SK-N-MC (cell line): ENCODE measurements around the gene ALPL.

ENCODE experiments used
- DNase-seq: peaks from one replicate; pipeline ENCODE4 v3.0.0-alpha.2; 2011; ENCODE audit warnings: low read depth, low spot score
- H3K27ac ChIP-seq: fragments of 200-600 bp; sonication (generic); 2 replicates; pipeline ENCODE4 v1.5.1; 2016; ENCODE audit warnings: mixed run types
- H3K36me3 ChIP-seq: fragments of 200-600 bp; sonication (generic); 2 replicates; pipeline ENCODE4 v1.6.1; 2017; ENCODE audit warnings: antibody characterized with exemption, low read length, mixed read lengths; ENCODE audit not compliant: insufficient read depth
- H3K4me3 ChIP-seq: fragments of 200-600 bp; sonication (generic); 2 replicates; pipeline ENCODE4 v1.5.1; 2016
- H3K9ac ChIP-seq: fragments of 200-600 bp; sonication (generic); 2 replicates; pipeline ENCODE4 v1.8.0; 2017; ENCODE audit warnings: mixed run types, mixed read lengths; ENCODE audit not compliant: insufficient read length
- H3K9me3 ChIP-seq: fragments of 200-600 bp; sonication (generic); 2 replicates; pipeline ENCODE4 v1.6.1; 2017; ENCODE audit warnings: low read depth, mild to moderate bottlenecking, antibody characterized with exemption, low read length, moderate library complexity, mixed read lengths
- EZH2 ChIP-seq: fragments of 200-600 bp; sonication (generic); IDR thresholded peaks from one replicate; pipeline ENCODE4 v1.6.1; 2017; ENCODE audit warnings: antibody characterized with exemption
- FOXP2 ChIP-seq: optimal IDR thresholded peaks from 2 replicates; pipeline ENCODE3; 2011; ENCODE audit warnings: mild to moderate bottlenecking, moderate library complexity; ENCODE audit not compliant: insufficient read depth; ENCODE audit errors: extremely low read length, control extremely low read depth
- POLR2AphosphoS5 ChIP-seq: IDR thresholded peaks from 2 replicates; pipeline ENCODE4 v1.6.1; 2012; ENCODE audit warnings: mild to moderate bottlenecking, low read depth, low read length, borderline replicate concordance

The ALPL gene

GRCh38 chr1:21577324-21577723 is 68.1 kb downstream of the ALPL start:
- no peaks in the 10 kb centered on the region for H3K9me3 ChIP-seq
- H3K36me3 ChIP-seq = no peaks in the 10 kb centered on the region
- no peak overlapping the region for H3K27ac ChIP-seq
- H3K9ac ChIP-seq = no peak overlapping the region
- TF ChIP-seq EZH2 = no peak
- no peak overlapping the region for H3K4me3 ChIP-seq
- DNase-seq = no peak

GRCh38 chr1:21577933-21578332 is 68.7 kb downstream of the ALPL start:
- Histone ChIP-seq H3K9me3 (no peaks in the 10 kb centered on the region), H3K36me3 (no peaks in the 10 kb centered on the region), H3K27ac (no peak overlapping the region), H3K9ac (no peak overlapping the region), H3K4me3 (no peak overlapping the region)
- DNase-seq = no peak
- TF ChIP-seq POLR2AphosphoS5 = no peak
- TF ChIP-seq EZH2 = no peak
- no peak for TF ChIP-seq FOXP2

- Histone ChIP-seq H3K36me3 (no peaks in the 10 kb centered on the region), H3K9ac (no peak overlapping the region), H3K4me3 (no peak overlapping the region), H3K9me3 (no peaks in the 10 kb centered on the region), H3K27ac (no peak overlapping the region)
- no peak for DNase-seq
- no peak for TF ChIP-seq FOXP2
- TF ChIP-seq EZH2 = no peak
- no peak for TF ChIP-seq POLR2AphosphoS5
Measured at GRCh38 chr1:21579791-21580190, 70.6 kb downstream of the ALPL start.

GRCh38 chr1:21584096-21584495 is 74.9 kb downstream of the ALPL start:
- no peaks in the 10 kb centered on the region for H3K36me3 ChIP-seq
- no peak for DNase-seq
- no peak overlapping the region for H3K9ac ChIP-seq
- no peak overlapping the region for H3K4me3 ChIP-seq
- no peak for TF ChIP-seq EZH2
- no peak for TF ChIP-seq POLR2AphosphoS5
- TF ChIP-seq FOXP2 = no peak
- H3K9me3 ChIP-seq = no peaks in the 10 kb centered on the region
- H3K27ac ChIP-seq = no peak overlapping the region

- TF ChIP-seq FOXP2 = no peak
- TF ChIP-seq POLR2AphosphoS5 = no peak
- no peak for TF ChIP-seq EZH2
- no peaks in the 10 kb centered on the region for H3K9me3 ChIP-seq
- H3K9ac ChIP-seq = no peak overlapping the region
- H3K4me3 ChIP-seq = no peak overlapping the region
- no peak for DNase-seq
- H3K36me3 ChIP-seq = no peaks in the 10 kb centered on the region
- no peak overlapping the region for H3K27ac ChIP-seq
Measured at GRCh38 chr1:21585037-21585436, 75.8 kb downstream of the ALPL start.

- Histone ChIP-seq H3K36me3 (no peaks in the 10 kb centered on the region), H3K9me3 (no peaks in the 10 kb centered on the region), H3K9ac (no peak overlapping the region), H3K27ac (no peak overlapping the region), H3K4me3 (no peak overlapping the region)
- DNase-seq = no peak
- TF ChIP-seq FOXP2 (no peak), POLR2AphosphoS5 (no peak), EZH2 (no peak)
Measured at GRCh38 chr1:21586222-21586621, 77.0 kb downstream of the ALPL start.

GRCh38 chr1:21586846-21587601 is 77.8 kb downstream of the ALPL start:
- Histone ChIP-seq H3K27ac (no peak overlapping the region), H3K36me3 (no peaks in the 10 kb centered on the region), H3K9ac (no peak overlapping the region), H3K4me3 (no peak overlapping the region), H3K9me3 (no peaks in the 10 kb centered on the region)
- TF ChIP-seq FOXP2 (no peak), EZH2 (no peak), POLR2AphosphoS5 (no peak)
- DNase-seq = no peak

- TF ChIP-seq EZH2 = no peak
- no peak for TF ChIP-seq FOXP2
- TF ChIP-seq POLR2AphosphoS5 = no peak
- H3K9me3 ChIP-seq = no peaks in the 10 kb centered on the region
- H3K4me3 ChIP-seq = no peak overlapping the region
- no peak overlapping the region for H3K9ac ChIP-seq
- DNase-seq = no peak
- no peaks in the 10 kb centered on the region for H3K36me3 ChIP-seq
- no peak overlapping the region for H3K27ac ChIP-seq
Measured at GRCh38 chr1:21587602-21587953, 78.4 kb downstream of the ALPL start.

- Histone ChIP-seq H3K9me3 (no peaks in the 10 kb centered on the region), H3K27ac (peak overlapping the region; percentile 85; the same call in 1 of the 2 replicates), H3K36me3 (no peaks in the 10 kb centered on the region), H3K4me3 (no peak overlapping the region), H3K9ac (peak overlapping the region; percentile 48)
- no peak for TF ChIP-seq FOXP2
- no peak for TF ChIP-seq POLR2AphosphoS5
- TF ChIP-seq EZH2 = no peak
- no peak for DNase-seq
Measured at GRCh38 chr1:21589618-21590017, 80.4 kb downstream of the ALPL start.
